ENCODE results near the gene UGT2B17.
"Not testable (repeated sequence)": the region's sequence is repeated elsewhere in the genome, so short reads cannot be mapped to it uniquely, and the experiment has no call there.

The UGT2B17 gene

DNA sequence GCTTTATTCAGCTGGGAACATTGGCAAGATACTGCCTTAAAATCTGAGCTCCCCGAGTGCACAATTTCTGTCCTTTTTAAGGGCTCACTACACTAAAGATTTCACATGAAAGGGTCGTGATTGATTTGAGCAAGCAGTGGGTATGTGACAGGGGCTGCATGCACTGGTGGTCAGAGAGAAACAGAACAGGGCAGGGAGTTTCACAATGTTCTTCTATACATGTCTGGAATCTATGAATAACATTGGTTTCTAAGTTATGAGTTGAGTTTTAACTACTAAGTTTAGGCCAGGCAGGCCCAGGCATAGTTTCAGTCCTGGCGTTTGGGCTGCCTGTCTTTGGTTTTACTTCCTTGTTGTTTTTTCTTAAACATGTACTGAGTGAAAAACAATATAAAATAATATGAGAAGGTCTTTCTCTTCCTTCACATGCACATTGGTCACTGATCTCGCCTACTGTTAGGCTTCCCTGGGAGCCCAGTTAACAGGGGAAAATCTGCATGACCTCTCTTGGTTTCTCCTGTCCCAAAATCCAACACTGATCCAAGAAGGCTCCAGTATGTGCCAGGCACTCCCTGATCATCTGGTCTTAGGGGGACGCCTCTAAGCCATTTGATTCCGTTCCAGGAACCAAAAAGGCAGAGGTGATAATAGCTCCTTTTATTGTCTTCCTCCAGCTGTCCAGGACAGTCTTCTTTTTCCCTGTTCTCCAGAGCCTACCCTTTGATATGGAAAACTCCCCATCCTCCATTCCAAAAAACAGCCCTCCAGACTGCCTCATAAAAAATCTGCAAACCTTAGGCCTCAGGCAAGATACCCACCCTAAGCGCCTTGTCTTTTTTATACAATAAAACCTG lies at the start of gene UGT2B17:
Gene UGT2B17, minus strand, starts transcription at position 51 of the 854 bp plus-strand sequence. CDS start 7,838 bp downstream, outside the sequence.
- DNase-seq (ENCODE audit: low read depth, low spot score), result no peak

GRCh38 chr4:68622731-68623130 lies 46.6 kb upstream of the UGT2B17 start:
- DNase-seq (ENCODE audit: low read depth, low spot score), result not testable (repeated sequence)

DNA sequence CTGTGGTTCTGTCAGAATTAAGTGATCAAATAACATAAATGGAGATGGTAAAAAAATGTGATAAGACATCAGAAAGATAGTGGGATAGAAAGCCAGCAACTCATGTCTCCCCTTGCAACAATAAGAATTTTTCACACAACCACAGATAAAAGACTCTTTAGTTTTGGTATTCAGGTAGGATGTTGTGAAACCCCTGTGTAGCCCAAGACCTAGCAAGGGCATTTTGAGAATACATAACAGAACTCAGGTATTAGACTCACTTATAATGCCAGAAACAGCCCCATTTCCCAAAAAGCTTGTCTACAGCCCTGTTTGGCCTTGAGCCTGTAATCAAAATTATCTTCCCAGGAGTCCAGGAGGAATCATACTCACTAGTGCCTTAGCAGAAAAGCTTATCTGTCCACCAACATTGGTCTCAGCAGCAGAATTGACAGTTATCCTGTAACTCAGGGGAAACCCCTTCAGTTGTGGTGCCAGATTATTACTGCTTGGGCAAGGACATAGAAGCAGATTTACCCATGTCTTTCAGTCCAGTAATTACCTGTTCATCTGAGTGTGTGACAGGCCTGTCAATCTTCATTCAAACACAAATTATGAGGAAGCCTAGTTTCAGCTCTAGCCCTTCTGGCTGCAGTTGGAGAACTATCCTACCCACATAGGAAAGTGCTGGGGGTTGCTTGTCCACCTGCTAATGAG lies 41.0 kb upstream of the UGT2B17 start:
- DNase-seq (ENCODE audit: low read depth, low spot score), result no peak

- no peak for DNase-seq (ENCODE audit: low read depth, low spot score)
Measured at GRCh38 chr4:68615699-68616422, 39.7 kb upstream of the UGT2B17 start.

DNA sequence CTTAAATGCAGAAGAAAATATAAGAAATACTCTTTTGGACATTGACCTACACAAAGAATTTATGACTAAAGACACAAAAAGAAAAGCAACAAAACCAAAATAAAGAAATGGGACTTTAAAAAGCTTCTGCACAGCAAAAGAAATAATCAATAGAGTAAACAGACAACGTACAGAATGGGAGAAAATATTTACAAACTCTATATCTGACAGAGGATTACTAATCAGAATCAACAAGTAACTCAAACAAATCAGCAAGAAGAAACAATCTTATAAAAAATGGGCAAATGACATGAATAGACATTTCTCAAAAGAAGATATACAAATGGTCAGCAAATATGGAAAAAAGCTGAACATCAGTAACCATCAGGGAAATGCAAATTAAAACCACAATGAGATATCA lies 37.6 kb upstream of the UGT2B17 start:
- no peak for DNase-seq (ENCODE audit: low read depth, low spot score)

GRCh38 chr4:68606240-68606639 lies 30.1 kb upstream of the UGT2B17 start:
- DNase-seq (ENCODE audit: low read depth, low spot score), result no peak

DNA sequence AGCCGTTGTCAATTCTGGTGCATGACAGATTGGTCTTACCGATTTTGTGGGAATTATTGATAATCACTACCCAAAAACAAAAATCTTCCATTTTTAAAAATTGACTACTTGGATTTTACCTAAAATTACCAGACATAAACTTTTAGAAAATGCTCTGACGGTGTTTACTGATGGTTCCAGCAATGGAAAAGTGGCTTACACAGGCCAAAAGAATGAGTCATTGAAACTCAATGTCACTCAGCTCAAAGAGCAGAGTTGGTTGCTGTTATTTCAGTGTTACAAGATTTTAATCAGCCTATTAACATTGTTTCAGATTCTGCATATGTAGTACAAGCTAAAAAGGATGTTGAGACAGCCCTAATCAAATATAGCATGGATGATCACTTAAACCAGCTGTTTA lies 23.0 kb upstream of the UGT2B17 start:
- no peak for DNase-seq (ENCODE audit: low read depth, low spot score)

DNA sequence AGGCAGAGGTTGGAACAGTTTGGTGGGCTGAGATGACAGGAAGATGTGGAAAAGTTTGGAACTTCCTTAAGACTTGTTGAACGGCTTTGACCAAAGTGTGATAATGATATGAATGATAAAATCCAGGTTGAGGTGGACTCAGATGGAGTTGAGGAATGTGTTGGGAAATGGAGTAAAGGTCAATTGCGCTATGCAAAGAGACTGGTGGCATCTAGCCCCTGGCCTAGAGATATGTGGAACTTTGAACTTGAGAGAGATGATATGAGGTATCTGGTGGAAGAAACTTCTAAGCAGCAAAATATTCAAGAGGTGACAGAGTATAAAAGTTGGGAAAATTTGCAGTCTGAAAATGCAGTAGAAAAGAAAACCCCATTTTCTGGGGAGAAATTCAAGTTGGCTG lies 21.4 kb upstream of the UGT2B17 start:
- no peak for DNase-seq (ENCODE audit: low read depth, low spot score)

GRCh38 chr4:68594678-68595077 lies 18.6 kb upstream of the UGT2B17 start:
- no peak for DNase-seq (ENCODE audit: low read depth, low spot score)

DNA sequence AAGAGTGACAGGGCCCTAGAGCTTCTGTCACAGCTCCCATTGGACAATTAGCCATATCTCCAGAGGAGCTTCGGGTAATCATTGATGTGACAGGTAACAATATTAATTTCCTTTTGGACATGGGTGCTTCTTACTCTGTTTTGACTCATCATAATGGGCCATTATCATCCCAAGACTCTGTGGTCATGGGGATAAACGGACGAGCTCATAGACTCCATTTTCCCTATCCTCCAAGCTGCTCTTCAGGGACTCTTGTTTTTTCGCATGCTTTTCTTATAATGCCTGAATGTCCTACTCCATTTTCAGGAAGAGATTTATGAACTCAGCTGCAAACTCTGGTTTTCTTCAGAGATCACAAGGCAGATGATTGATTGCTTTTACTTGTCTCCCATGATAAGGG lies 17.0 kb upstream of the UGT2B17 start:
- no peak for DNase-seq (ENCODE audit: low read depth, low spot score)

DNA sequence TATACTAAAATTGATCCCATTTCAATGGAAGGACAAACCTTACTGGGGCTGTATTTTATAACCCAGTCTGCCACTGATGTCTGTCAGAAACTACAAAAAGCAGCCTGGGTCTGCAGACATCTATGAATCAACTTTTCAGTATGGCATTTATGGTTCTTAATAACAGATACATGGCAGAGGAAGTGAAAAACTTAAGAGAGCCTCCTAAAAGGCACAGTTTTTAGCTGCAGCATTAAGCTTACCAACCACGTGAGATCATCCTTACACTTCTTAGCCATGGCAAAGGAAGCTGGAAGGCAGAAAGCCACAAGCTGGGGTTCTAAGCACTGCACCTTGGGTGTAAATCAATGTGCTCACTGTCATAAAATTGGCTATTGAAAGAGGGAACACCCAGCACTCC lies 16.6 kb upstream of the UGT2B17 start:
- DNase-seq (ENCODE audit: low read depth, low spot score), result no peak

- no peak for DNase-seq (ENCODE audit: low read depth, low spot score)
Measured at GRCh38 chr4:68591204-68591603, 15.1 kb upstream of the UGT2B17 start.

DNA sequence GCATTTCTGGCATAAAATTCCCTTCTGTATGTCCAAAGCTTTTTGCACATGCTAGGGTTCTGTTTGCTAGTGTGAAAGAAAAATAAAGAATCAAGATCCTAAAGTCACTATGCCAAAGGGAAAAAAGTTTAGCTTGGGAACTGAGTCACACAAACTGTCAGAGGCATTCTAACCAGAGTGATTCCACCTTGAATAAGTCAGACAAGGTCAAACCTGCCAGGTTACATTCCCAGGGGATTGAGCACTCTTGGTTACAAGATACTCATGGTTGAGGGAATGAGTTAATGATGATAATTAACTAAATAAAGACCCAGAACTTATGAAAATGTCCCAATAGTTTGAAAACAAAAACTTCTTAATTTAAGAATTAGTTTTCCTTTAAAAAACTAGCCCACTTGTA lies 13.7 kb upstream of the UGT2B17 start:
- DNase-seq (ENCODE audit: low read depth, low spot score), result no peak

DNA sequence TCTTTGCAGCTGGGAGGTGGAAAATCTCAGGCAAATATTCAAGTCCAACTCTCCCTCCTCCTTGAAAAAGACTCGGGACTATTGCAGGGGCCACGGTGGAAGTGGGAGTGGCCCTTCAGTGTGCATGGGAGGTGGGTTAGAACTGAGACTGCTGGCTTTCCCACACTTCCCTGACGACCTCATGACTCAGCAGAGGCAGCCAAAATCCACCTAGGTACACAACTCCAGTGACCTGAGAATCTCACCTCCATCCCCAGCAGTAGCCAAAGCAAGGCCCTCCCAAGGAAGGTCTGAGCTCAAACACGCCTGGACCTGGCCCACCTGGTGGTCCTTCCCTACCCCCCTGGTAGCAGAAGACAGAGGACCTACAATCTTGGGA lies 6.2 kb upstream of the UGT2B17 start:
- DNase-seq (ENCODE audit: low read depth, low spot score), result no peak

- no peak for DNase-seq (ENCODE audit: low read depth, low spot score)
Measured at GRCh38 chr4:68581383-68582338, 5.5 kb upstream of the UGT2B17 start.

GRCh38 chr4:68577590-68577989 lies 1.5 kb upstream of the UGT2B17 start:
- DNase-seq (ENCODE audit: low read depth, low spot score), result no peak

GRCh38 chr4:68575636-68576035 lies 486 bp downstream of the UGT2B17 start:
- not testable (repeated sequence) for DNase-seq (ENCODE audit: low read depth, low spot score)

DNA sequence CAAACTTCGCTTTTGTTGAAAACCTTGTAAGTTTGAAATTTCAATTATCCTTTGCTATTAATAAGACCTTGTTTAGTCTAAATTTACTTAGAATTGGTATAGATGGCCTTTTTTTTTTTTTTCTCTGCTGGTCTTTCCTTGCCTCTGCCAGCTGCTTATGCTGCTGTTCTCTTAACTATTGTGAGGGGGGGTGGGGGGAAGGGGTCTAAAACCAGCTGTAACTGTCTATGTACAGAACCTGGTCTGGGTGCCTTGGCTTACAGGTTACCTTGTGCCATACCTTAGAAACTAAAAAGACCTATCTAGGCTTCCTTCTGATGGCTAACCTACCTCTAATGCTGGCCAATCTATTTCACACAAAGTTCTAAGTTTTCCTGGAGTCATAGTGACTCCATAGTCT lies 1.0 kb downstream of the UGT2B17 start:
- DNase-seq (ENCODE audit: low read depth, low spot score), result no peak

GRCh38 chr4:68572653-68573170 lies 3.4 kb downstream of the UGT2B17 start:
- DNase-seq (ENCODE audit: low read depth, low spot score), result no peak

- no peak for DNase-seq (ENCODE audit: low read depth, low spot score)
Measured at GRCh38 chr4:68570122-68570507, 6.0 kb downstream of the UGT2B17 start.

Measured in smooth muscle cell of the brain vasculature (primary cell).